ENCODE data around the gene CAND2.
A peak's percentile ranks its signal among the peaks of the same experiment; 100 is the strongest.
"Not testable (repeated sequence)": the region's sequence is repeated elsewhere in the genome, so short reads cannot be mapped to it uniquely, and the experiment has no call there.

The CAND2 gene

GRCh38 chr3:12832350-12833221 lies 36.1 kb downstream of the CAND2 start:
- no peak for DNase-seq

GRCh38 chr3:12833222-12834161 lies 37.0 kb downstream of the CAND2 start:
- no peak for DNase-seq

DNA sequence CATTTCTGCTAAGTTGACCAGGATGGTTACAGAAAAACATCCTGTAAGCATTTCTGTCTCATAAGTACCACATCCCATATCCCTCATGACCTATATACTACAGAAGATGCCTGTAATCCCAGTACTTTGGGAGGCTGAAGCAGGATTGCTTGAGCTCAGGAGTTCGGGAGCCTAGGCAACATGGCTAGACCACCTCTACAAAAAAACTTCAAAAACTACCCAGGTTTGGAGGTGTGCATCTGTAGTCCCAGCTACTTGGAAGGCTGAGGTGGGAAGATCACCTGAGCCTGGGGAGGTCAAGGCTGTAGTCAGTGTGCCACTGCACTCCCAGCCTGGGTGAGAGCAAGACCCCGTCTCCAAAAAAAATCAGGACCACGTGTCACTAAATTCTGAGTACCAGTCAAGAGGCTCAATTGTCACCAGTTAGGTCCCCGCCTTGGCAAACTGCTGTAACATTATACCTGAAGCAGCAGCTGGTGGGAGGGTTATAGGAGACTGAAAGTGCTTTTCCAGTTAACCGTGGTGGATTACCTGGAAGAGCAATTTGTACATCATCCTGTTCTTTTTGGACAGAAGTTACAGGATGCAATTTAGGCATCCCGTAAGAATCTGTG lies 38.7 kb downstream of the CAND2 start:
- no peak for DNase-seq

- no peak for DNase-seq
Measured at GRCh38 chr3:12837295-12837986, 41.0 kb downstream of the CAND2 start.

- DNase-seq: no peak
Measured at GRCh38 chr3:12838179-12838965, 41.9 kb downstream of the CAND2 start.

- no peak for DNase-seq
Measured at GRCh38 chr3:12839156-12839946, 42.9 kb downstream of the CAND2 start.

DNA sequence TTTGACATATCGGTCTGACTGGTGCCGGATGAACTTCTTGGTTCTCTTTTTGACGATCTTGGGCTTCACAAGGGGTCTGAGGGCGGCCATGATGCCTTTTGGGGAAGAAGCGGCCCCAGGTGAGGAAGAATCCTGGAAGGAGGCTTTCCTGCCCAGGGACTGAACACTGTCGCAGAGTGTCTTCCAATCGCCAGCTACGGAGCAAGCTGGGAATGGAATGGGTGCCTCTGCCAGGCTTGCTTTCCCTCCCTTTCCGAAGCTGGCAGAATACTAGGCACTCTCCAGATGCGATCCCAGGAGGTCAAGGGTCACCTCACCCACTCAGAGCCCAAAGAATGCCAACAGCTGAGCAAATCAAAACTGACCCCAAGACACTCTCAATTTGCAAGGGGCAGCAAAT lies 43.7 kb downstream of the CAND2 start:
- not testable (repeated sequence) for DNase-seq

- DNase-seq: no peak
Measured at GRCh38 chr3:12840591-12841148, 44.2 kb downstream of the CAND2 start.

GRCh38 chr3:12841149-12841969 lies 44.9 kb downstream of the CAND2 start, which contains the start of gene RPL32:
Gene RPL32, minus strand, starts transcription at chr3:12841565. Its CDS starts 1,328 bp downstream, at chr3:12840237.
- DNase-seq: peak; percentile 81

GRCh38 chr3:12841970-12842328 lies 45.5 kb downstream of the CAND2 start:
- DNase-seq: no peak

- no peak for DNase-seq
Measured at GRCh38 chr3:12842469-12842868, 46.0 kb downstream of the CAND2 start.

- DNase-seq: no peak
Measured at GRCh38 chr3:12845811-12846210, 49.3 kb downstream of the CAND2 start.

GRCh38 chr3:12852201-12852600 lies 55.7 kb downstream of the CAND2 start:
- DNase-seq: no peak

DNA sequence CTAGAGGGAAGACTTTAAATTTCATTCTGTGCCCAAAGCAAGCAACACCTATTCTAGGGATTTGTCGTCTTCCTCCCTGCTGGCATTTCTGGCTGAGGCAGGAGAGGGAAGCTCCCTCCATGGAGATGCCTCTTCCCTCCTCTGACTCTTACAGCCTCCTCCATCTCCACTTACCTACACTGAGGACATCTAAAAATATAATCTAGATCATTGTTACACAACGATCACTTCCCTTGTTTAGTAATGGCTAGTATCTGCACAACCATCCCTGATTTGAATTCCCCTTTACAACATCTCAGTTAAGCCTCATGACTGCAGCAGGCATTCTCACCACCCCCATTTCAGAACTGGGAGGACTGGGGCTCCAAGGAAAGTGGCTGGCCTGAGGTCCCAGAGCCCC lies 57.4 kb downstream of the CAND2 start:
- not testable (repeated sequence) for DNase-seq

DNA sequence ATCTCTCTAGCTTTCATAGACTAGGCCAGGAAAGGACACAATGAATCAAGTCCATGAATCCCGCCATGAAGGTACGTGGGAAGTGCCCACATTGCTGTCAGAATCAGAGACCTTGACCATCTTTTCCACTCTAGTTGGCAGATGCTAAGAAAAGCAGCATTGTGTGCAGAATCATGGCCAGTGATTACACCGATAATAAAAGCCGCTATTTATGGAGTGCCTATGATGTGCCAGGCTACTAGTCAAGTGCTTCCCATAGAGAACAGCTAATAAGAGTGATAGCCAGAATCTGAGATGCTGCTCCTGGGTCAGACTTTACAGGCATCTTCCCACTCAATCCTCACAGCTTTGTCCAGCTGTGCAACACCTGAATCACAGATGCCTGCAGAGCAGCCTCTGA lies 58.1 kb downstream of the CAND2 start:
- no peak for DNase-seq

DNA sequence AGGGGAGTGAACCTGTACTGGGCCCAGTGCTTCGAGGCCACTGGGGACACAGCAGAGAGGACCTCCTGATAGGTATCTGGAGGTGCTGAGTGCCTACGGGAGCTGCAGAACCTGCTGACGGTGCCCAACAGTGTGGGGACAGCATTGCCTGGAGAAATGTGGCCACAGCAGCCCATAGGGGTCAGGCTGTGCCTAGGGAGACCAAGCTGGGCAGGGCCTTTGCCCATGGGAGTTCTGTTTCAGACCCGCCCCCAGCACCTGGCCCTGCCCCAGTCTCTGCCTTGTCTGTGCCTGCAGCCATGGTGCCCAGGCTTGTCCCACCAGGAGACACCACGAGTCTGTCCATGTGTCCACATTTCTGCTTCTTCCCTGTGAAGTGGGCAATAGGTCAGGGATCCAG lies 60.1 kb downstream of the CAND2 start:
- DNase-seq: no peak

DNA sequence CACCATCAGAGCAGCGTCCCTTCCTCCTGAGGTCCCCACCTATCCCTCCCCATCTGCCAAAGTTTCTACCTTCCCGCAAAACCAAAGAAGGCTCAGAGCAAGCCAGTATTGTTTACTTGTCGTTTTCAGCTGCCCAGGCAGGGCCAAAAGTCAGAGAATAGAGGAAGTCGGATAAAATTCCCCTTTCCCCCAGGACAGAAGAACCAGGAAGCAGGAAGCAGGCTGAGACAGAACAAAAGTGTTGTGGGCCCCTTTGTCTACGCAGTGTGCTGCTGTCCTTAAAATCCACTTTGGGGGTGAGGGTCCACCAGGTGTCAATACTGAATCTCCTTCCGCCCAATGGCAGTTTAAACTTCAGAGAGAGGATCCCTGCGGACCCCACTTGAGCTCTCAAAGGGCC lies 63.4 kb downstream of the CAND2 start:
- DNase-seq: no peak

DNA sequence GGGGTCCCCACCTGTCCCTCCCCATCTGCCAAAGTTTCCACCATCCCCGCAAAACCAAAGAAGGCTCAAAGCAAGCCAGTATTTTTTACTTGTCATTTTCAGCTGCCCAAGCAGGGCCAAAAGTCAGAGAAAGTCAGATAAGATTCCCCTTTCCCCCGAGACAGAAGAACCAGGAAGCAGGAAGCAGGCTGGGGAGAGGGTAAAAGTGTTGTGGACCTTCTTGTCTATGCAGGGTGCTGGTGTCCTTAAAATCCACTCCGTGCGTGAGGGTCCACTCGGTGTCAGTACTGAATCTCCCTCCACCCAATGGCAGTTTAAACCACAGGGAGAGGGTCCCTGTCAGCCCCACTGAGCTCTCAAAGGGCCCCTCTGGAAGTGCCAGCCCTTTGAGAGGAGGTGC lies 65.1 kb downstream of the CAND2 start:
- DNase-seq: no peak

- DNase-seq: no peak
Measured at GRCh38 chr3:12862387-12862786, 65.9 kb downstream of the CAND2 start.

- DNase-seq: no peak
Measured at GRCh38 chr3:12865271-12865670, 68.8 kb downstream of the CAND2 start.
